HFFc6 (cell line): ENCODE data around the gene DNMT3A. TPM values are rescaled to one million over a fixed set of nuclear protein-coding genes. Genes with fewer than 3 reads are reported as not detected.

ENCODE experiments used
- DNase-seq: peaks from one replicate; pipeline ENCODE4 v3.0.0-alpha.2; 2018
- H3K27ac Mint-ChIP-seq: 2 replicates; pipeline ENCODE4 v1.8.0; 2020; ENCODE audit warnings: mild to moderate bottlenecking, mixed read lengths
- H3K27me3 Mint-ChIP-seq: 2 replicates; pipeline ENCODE4 v1.8.0; 2021; ENCODE audit warnings: mild to moderate bottlenecking, moderate library complexity, mixed read lengths; ENCODE audit not compliant: insufficient read depth
- H3K36me3 Mint-ChIP-seq: 2 replicates; pipeline ENCODE4 v1.8.0; 2021; ENCODE audit warnings: low read depth, mixed read lengths
- H3K4me1 Mint-ChIP-seq: 2 replicates; pipeline ENCODE4 v1.8.0; 2020; ENCODE audit warnings: low read depth, mixed read lengths
- H3K4me3 Mint-ChIP-seq: 2 replicates; pipeline ENCODE4 v1.8.0; 2020; ENCODE audit warnings: mild to moderate bottlenecking, moderate library complexity, mixed read lengths
- H3K9me3 Mint-ChIP-seq: 2 replicates; pipeline ENCODE4 v1.8.0; 2020; ENCODE audit warnings: mild to moderate bottlenecking, mixed read lengths
- CTCF ChIP-seq: fragments of 200-600 bp; sonication (generic); IDR thresholded peaks from 2 replicates; pipeline ENCODE4 v1.5.0; 2021; ENCODE audit warnings: antibody characterized with exemption, mild to moderate bottlenecking
- total RNA-seq, 6 experiments: library from RNA; stranded (reverse); fragmentation: NEBNext Ultra II Directional; extraction: Animal tissue kit (Norgen Biotek cat#: 25700); gene quantifications; 2 replicates in 1 of 6; 3 replicates in 5 of 6; pipeline ENCODE4 v1.2.3, GENCODE V29; 2021

The DNMT3A gene
- total RNA-seq, 6 experiments from 2014 or later, result 3.5 to 5.2 (median 4.5) TPM

- H3K27ac Mint-ChIP-seq, result no peak overlapping the region
- no peaks in the 10 kb centered on the region for H3K9me3 Mint-ChIP-seq
- no peak for TF ChIP-seq CTCF
- H3K36me3 Mint-ChIP-seq, result no peaks in the 10 kb centered on the region
- no peak overlapping the region; the same call in none of the 2 replicates for H3K4me3 Mint-ChIP-seq
- H3K27me3 Mint-ChIP-seq, result no peaks in the 10 kb centered on the region; the same call in 1 of the 2 replicates
- DNase-seq, result no peak
- peaks cover 19% of the 10 kb centered on the region for H3K4me1 Mint-ChIP-seq
Observed at GRCh38 chr2:25252291-25253152, 89.2 kb downstream of the DNMT3A start.

- Mint-ChIP-seq H3K4me1 (peaks cover 14% of the 10 kb centered on the region), H3K36me3 (no peaks in the 10 kb centered on the region), H3K9me3 (no peaks in the 10 kb centered on the region), H3K27ac (no peak overlapping the region), H3K27me3 (no peaks in the 10 kb centered on the region; the same call in 1 of the 2 replicates), H3K4me3 (peak overlapping the region; percentile 43; the same call in 1 of the 2 replicates)
- TF ChIP-seq CTCF, result no peak
- DNase-seq, result no peak
Observed at GRCh38 chr2:25251422-25252273, 90.1 kb downstream of the DNMT3A start.

GRCh38 chr2:25251071-25251421, 90.7 kb downstream of the DNMT3A start:
- no peak for DNase-seq
- Mint-ChIP-seq H3K27me3 (peaks cover under 1% of the 10 kb centered on the region), H3K9me3 (no peaks in the 10 kb centered on the region), H3K4me1 (peaks cover 13% of the 10 kb centered on the region), H3K27ac (no peak overlapping the region), H3K4me3 (peak overlapping the region; percentile 43; the same call in 1 of the 2 replicates), H3K36me3 (no peaks in the 10 kb centered on the region)
- TF ChIP-seq CTCF, result no peak

GRCh38 chr2:25250331-25251070, 91.2 kb downstream of the DNMT3A start:
- no peak for TF ChIP-seq CTCF
- Mint-ChIP-seq H3K27me3 (peaks cover 1% of the 10 kb centered on the region), H3K4me3 (peak overlapping the region; percentile 26), H3K36me3 (no peaks in the 10 kb centered on the region), H3K27ac (no peak overlapping the region), H3K9me3 (no peaks in the 10 kb centered on the region), H3K4me1 (peaks cover 13% of the 10 kb centered on the region)
- peak; percentile 58 for DNase-seq

- no peak for TF ChIP-seq CTCF
- Mint-ChIP-seq H3K27me3 (peaks cover 1% of the 10 kb centered on the region; the same call in 1 of the 2 replicates), H3K36me3 (no peaks in the 10 kb centered on the region), H3K9me3 (no peaks in the 10 kb centered on the region), H3K27ac (no peak overlapping the region), H3K4me1 (peaks cover 13% of the 10 kb centered on the region), H3K4me3 (peak overlapping the region; percentile 26; the same call in 1 of the 2 replicates)
- DNase-seq, result no peak
Observed at GRCh38 chr2:25249785-25250184, 91.9 kb downstream of the DNMT3A start.
